NCI-H446 treated with DMSO at 0.1 percent for 48 hours (cell line): ENCODE measurements around the gene ABHD10.
"Not testable (repeated sequence)": the region's sequence is repeated elsewhere in the genome, so short reads cannot be mapped to it uniquely, and the experiment has no call there.

Experiments
- DNase-seq: peaks from one replicate; lab custom pipeline; 2025; lab: John Stamatoyannopoulos, UW

ABHD10 gene

DNA sequence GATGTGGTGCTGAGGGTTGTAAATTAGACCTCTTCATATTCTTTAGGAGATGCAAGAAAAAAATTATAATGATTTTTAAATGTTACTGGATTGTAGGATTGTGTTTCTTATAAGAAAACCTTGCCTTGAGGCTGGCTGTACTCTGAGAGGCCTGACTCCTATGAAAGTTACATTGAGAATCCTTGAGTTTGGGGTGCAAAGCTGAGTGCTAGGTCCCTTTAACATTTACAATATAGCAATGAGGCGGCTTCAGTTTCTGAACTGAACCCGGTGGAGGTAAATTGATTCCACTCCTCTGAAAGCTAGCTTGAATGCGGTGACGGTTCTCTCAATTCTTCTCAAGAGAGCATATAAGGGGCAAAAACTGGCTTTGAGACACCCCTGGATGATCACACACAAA, 55.6 kb downstream of the ABHD10 start, which contains the start of gene TMPRSS7:
TMPRSS7 (plus strand) TSS at position 301 of the 400 bp plus-strand sequence. CDS start 110 bp downstream, outside the sequence.
- DNase-seq, result no peak

DNA sequence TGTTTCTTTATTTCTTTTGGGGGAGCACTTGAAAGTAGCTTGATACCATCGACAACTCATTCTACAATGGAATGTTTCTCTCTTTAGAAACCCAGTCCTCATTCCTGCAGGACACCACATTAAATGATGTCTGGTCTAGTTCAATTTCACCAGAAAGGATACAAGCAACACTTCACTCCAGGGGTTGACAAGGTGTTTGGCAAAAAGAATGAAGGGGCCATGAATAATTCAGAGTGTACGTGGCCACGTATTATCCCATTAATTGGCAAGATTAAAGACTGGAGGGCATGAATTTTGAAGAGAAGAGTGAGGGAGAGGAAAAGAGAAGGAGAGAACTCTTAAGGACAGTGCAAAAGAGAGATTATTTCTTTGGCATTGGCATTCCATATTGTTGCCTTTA, 56.4 kb downstream of the ABHD10 start:
- DNase-seq, result no peak

DNA sequence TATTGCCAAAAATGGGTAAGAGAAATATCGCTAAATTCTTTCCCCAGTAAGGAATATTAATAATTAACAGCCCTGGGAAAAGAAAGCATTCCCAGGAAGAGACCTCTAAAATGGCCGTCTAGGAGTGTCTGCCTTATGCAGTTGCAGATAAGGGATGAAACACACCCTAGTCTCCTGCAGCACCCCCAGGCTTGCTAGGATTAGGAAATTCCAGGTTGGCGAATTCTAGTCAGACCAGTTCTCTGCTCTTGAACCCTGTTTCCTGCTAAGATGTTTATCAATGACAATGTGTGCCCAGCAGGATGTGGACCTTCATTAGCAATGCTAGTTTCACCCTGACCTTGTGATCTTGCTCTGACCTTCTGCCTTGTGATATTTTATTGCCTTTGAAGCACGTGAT, 58.4 kb downstream of the ABHD10 start:
- not testable (repeated sequence) for DNase-seq

DNA sequence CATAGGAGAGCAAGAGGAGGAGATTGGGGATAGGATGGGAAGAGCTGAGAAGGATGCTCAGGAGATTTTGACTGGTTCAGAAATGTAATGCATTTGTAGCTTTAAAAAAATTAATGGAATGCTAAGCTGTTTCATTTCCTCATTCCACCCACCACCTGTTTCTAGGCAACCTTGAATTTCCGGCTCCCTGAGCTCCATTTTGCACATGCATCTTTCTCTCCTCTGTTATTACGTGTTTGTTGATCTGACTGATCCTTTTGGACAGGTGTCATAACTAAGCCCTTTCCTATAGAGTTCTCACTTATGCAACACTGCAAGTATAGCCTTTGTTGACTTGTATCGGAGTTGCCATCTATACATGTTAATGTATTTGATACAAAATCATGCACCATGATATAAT, 60.0 kb downstream of the ABHD10 start:
- no peak for DNase-seq

DNA sequence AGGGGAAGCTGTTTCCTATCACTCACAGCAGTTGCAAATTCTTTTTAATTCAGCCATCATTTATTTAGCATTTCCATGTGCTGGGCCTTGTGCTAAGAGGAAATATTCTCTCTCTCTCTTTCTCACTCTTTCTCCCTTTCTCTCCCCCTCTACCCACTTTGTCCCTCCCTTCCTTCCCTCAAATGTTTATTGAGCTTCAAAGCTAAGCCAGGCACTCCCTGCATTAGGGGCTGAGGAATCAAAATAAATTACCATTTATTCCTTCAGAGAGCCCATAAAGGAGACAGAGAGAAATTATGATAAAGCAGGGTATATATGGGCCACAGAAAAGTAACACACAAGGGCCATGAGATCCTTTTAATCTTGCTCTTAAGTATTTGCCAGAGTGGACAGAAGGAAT, 62.5 kb downstream of the ABHD10 start:
- no peak for DNase-seq

DNA sequence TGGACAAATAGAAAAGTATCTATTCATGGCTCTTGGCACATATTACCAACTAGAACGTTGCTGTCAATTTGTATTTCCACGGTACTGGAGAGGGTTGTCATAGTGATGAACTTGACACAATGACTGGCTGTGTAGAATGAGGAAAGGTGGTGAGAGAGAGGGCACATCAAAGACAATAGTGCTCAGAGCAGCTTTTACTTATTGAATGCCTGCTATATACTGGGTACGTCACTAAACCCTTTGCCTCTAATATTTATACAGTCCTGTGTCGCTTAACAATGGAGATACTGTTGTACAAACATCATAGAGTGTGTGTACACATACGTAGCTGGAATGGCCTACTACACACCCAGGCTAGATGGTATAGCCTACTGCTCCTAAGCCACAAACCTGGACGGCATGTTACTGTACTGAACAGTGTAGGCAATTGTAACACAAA, 64.0 kb downstream of the ABHD10 start:
- DNase-seq, result no peak
